ENCODE results near the gene WDR37. TPM values are rescaled to one million over a fixed set of nuclear protein-coding genes. Genes with fewer than 3 reads are reported as not detected.
"Not testable (repeated sequence)": the region's sequence is repeated elsewhere in the genome, so short reads cannot be mapped to it uniquely, and the experiment has no call there.

WDR37 gene
- total and polyA plus RNA-seq, 12 donors = 15.8 to 32.7 (median 23.3) TPM

DNA sequence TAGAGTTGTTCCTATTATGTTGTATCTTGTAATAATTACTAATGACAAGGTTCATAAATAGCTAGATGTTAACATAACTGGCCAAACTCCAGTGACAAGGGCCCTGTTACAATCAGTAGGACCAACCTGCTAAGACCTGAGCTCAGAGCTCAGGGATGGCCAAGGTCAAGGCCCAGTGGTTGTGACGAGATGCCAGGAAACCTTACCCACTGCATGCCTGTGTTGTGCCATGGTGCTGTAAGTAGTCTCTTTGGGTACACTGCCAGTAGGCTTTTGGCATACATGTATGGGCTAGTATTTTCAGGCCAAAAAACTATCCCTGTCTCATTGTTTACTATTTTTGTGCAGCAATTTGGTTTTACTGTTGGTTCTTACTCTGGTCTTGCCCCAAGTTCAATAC lies 22.6 kb upstream of the WDR37 start:
- Histone ChIP-seq H3K4me3 (no peak overlapping the region), H3K27me3 (no peaks in the 10 kb centered on the region), H3K9me3 (replicated peaks in 1 of 3) (no peaks in the 10 kb centered on the region), H3K4me1 (replicated peaks in 1 of 2) (no peaks in the 10 kb centered on the region), H3K36me3 (replicated peaks in 1 of 2) (peaks cover 0 to 7% of the 10 kb centered on the region in 2 donors), H3K27ac (no peak overlapping the region)
- 37 to 60% (median 40%) methylated on average over 1 of the region's 1 CpG for WGBS, 4 donors
- intact Hi-C loops (cut with DNase I) = no loop called here
- TF ChIP-seq POLR2A (IDR thresholded peaks at IDR 0.05) = no peak
- TF ChIP-seq, protein P1, sequence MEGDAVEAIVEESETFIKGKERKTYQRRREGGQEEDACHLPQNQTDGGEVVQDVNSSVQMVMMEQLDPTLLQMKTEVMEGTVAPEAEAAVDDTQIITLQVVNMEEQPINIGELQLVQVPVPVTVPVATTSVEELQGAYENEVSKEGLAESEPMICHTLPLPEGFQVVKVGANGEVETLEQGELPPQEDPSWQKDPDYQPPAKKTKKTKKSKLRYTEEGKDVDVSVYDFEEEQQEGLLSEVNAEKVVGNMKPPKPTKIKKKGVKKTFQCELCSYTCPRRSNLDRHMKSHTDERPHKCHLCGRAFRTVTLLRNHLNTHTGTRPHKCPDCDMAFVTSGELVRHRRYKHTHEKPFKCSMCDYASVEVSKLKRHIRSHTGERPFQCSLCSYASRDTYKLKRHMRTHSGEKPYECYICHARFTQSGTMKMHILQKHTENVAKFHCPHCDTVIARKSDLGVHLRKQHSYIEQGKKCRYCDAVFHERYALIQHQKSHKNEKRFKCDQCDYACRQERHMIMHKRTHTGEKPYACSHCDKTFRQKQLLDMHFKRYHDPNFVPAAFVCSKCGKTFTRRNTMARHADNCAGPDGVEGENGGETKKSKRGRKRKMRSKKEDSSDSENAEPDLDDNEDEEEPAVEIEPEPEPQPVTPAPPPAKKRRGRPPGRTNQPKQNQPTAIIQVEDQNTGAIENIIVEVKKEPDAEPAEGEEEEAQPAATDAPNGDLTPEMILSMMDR (IDR thresholded peaks at IDR 0.05) = no peak
- peak in 3 of 7 donors; percentile 40 to 75 (median 41) for DNase-seq

DNA sequence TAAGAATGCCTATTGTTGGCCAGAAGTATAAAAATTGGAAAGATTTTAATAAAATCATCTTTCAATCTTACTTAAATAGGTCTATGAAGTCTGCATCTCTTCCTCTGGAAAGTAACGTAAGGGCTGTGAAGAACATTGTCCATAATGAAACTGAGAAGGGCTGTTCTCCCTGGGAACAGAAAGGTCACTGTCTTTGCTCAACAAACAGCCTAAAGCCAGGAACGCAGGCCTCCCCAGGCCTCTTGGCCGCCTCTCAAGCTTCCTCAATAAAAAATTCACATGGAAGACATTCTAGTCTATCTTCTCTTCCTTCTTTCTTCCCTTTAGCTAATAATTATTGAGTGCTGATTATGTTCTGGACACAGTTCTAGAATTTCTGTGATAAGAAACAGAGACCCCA lies 21.4 kb upstream of the WDR37 start:
- Histone ChIP-seq H3K36me3 (replicated peaks in 1 of 2) (peaks cover 0 to 7% of the 10 kb centered on the region in 2 donors), H3K4me1 (replicated peaks in 1 of 2) (no peaks in the 10 kb centered on the region), H3K27me3 (no peaks in the 10 kb centered on the region), H3K27ac (peak overlapping the region in 2 of 5 donors; percentile 17 to 26), H3K9me3 (replicated peaks in 1 of 3) (no peaks in the 10 kb centered on the region), H3K4me3 (no peak overlapping the region)
- TF ChIP-seq, protein P1 (IDR thresholded peaks at IDR 0.05) = no peak
- no peak for TF ChIP-seq POLR2A (IDR thresholded peaks at IDR 0.05)
- intact Hi-C loops (cut with DNase I) = no loop called here
- WGBS, 4 donors = 76 to 81% (median 80%) methylated on average over 3 of the region's 3 CpGs
- no peak for DNase-seq

DNA sequence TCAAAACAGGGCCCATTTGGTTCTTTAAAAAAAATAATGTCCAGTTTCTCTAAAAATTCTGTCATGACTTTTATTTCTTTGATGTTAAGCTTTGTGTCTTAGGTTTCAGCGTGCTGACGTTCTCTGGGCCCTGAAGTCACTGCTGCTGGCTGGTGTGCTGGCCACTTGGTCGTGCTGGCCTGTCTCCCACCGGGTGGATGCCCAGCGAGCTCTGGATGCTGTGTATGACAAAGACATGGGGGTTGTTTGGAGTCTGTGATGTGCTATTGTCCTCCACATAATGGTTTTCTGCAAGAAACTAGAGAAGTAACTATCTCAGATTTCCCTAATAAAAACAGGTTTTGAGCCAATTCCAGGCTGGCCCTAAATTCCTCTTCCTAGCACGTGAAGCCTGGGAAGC lies 21.0 kb upstream of the WDR37 start:
- H3K36me3 ChIP-seq (replicated peaks in 1 of 2) = peaks cover 0 to 7% of the 10 kb centered on the region in 2 donors
- no peak overlapping the region for H3K27ac ChIP-seq
- no peaks in the 10 kb centered on the region for H3K4me1 ChIP-seq (replicated peaks in 1 of 2)
- no peaks in the 10 kb centered on the region for H3K9me3 ChIP-seq (replicated peaks in 1 of 3)
- intact Hi-C loops (cut with DNase I) = no loop called here
- TF ChIP-seq POLR2A (IDR thresholded peaks at IDR 0.05) = no peak
- TF ChIP-seq, protein P1 (IDR thresholded peaks at IDR 0.05) = no peak
- WGBS, 4 donors = 77 to 90% (median 86%) methylated on average over 5 to 6 of the region's 6 CpGs
- H3K4me3 ChIP-seq = no peak overlapping the region
- no peaks in the 10 kb centered on the region for H3K27me3 ChIP-seq
- no peak for DNase-seq

DNA sequence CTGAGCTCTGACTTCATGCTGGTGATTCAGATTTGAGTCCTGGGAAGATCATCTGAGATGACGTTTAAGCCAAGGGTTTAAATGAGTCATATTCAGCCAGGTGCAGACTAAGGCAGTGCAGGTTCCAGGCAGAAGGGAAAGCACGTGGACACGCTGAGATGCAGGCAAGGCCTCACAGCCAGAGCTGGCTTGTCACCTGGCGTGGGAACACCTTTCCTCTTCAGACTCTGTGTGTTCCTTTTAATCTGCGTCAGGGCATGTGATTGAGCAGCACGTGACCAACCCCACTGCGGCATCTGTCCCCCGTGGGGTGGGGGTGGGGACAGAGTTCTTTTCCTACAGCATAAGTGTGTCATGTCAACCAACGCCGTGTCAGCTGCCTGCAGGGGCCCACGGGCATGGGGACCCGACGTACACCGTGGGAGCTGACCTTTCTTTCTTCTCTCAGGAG lies 19.8 kb upstream of the WDR37 start:
- 75 to 89% (median 80%) methylated on average over 8 to 14 of the region's 14 CpGs for WGBS, 4 donors
- H3K27ac ChIP-seq = no peak overlapping the region
- H3K36me3 ChIP-seq (replicated peaks in 1 of 2) = peaks cover 0 to 19% of the 10 kb centered on the region in 2 donors
- no peak for DNase-seq
- intact Hi-C loops (cut with DNase I) = no loop called here
- no peak overlapping the region for H3K4me3 ChIP-seq
- no peaks in the 10 kb centered on the region for H3K9me3 ChIP-seq (replicated peaks in 1 of 3)
- no peak for TF ChIP-seq POLR2A (IDR thresholded peaks at IDR 0.05)
- no peaks in the 10 kb centered on the region for H3K27me3 ChIP-seq
- H3K4me1 ChIP-seq (replicated peaks in 1 of 2) = no peaks in the 10 kb centered on the region

DNA sequence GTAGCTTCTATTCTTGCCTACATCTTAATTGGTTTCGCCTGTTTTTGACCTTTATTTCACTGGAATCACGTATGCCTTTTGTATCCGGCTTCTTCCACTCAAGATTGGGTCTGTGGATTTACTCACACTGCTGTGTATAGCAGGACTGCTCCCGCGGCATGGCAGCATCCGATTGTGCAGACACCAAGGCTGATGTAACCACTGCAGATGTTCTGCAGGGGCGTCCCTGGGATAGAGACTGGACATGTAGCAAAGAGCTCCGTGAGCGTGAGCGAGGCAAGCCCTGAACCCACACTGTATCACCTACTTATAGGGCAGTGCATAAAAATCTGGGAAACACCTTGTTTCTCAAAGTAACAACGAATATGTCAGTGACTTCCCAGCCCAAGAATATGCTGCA lies 19.1 kb upstream of the WDR37 start:
- TF ChIP-seq POLR2A (IDR thresholded peaks at IDR 0.05) = no peak
- TF ChIP-seq, protein P1 (IDR thresholded peaks at IDR 0.05) = no peak
- DNase-seq = no peak
- H3K27ac ChIP-seq = no peak overlapping the region
- H3K9me3 ChIP-seq (replicated peaks in 1 of 3) = no peaks in the 10 kb centered on the region
- no peaks in the 10 kb centered on the region for H3K27me3 ChIP-seq
- H3K4me3 ChIP-seq = no peak overlapping the region
- no peaks in the 10 kb centered on the region for H3K4me1 ChIP-seq (replicated peaks in 1 of 2)
- intact Hi-C loops (cut with DNase I) = no loop called here
- peaks cover 0 to 26% of the 10 kb centered on the region in 2 donors for H3K36me3 ChIP-seq (replicated peaks in 1 of 2)
- 82 to 90% (median 88%) methylated on average over 11 of the region's 11 CpGs for WGBS, 4 donors

DNA sequence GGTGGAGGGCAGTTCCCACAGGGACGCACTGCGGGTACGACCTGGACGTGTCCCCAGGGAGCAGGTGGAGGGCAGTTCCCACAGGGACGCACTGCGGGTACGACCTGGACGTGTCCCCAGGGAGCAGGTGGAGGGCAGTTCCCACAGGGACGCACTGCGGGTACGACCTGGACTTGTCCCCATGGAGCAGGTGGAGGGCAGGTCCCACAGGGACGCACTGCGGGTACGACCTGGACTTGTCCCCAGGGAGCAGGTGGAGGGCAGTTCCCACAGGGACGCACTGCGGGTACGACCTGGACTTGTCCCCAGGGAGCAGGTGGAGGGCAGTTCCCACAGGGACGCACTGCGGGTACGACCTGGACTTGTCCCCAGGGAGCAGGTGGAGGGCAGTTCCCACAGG lies 17.4 kb upstream of the WDR37 start:
- DNase-seq; H3K9me3 ChIP-seq (replicated peaks in 1 of 3); H3K4me3 ChIP-seq; H3K27me3 ChIP-seq; H3K27ac ChIP-seq; intact Hi-C loops (cut with DNase I): not testable (repeated sequence)
- WGBS, 4 donors = 92 to 97% (median 95%) methylated on average over 5 to 10 of the region's 20 CpGs; no CpG with 5 or more reads in 1 of the 4 donors
- peaks cover 0 to 43% of the 10 kb centered on the region in 2 donors for H3K36me3 ChIP-seq (replicated peaks in 1 of 2)
- H3K4me1 ChIP-seq (replicated peaks in 1 of 2) = peaks cover 0 to 11% of the 10 kb centered on the region in 2 donors
